ENCODE measurements around the gene BICRA. TPM values are rescaled to one million over a fixed set of nuclear protein-coding genes. Genes with fewer than 3 reads are reported as not detected.

The BICRA gene
- total RNA-seq, 4 donors from 2014 or later: 8.4 to 35.2 (median 28.7) TPM

GRCh38 chr19:47676811-47677210, 67.9 kb downstream of the BICRA start:
- DNase-seq (no peak), ATAC-seq (no peak)
- Histone ChIP-seq H3K4me3 (no peak overlapping the region), H3K4me1 (peaks cover 0 to 4% of the 10 kb centered on the region in 2 donors), H3K27me3 (no peaks in the 10 kb centered on the region), H3K9me3 (no peaks in the 10 kb centered on the region), H3K27ac (peak overlapping the region; percentile 79 to 85 (median 80)), H3K36me3 (peaks cover 0 to 39% of the 10 kb centered on the region in 2 donors)
- in situ Hi-C loops (cut with MboI; ENCODE audit: low sequenced_read_pairs in 4 of 4): no loop called here
- intact Hi-C loops (cut with DNase I; ENCODE audit: low total_unique reads): loop anchor here (10.0 kb wide), 1 partner anchor 702 kb away; no protein-coding TSS in a partner anchor
- TF ChIP-seq CTCF (IDR thresholded peaks at IDR 0.05 in 4 of 5, conservative IDR thresholded peaks at IDR 0.05 in 1 of 5): no peak

GRCh38 chr19:47679251-47679900, 70.4 kb downstream of the BICRA start:
- no peak overlapping the region for H3K4me3 ChIP-seq
- no peak for ATAC-seq
- in situ Hi-C loops (cut with MboI; ENCODE audit: low sequenced_read_pairs in 4 of 4): no loop called here
- peaks cover 0 to 8% of the 10 kb centered on the region in 2 donors for H3K4me1 ChIP-seq
- no peaks in the 10 kb centered on the region for H3K27me3 ChIP-seq
- intact Hi-C loops (cut with DNase I; ENCODE audit: low total_unique reads): loop anchor here (10.0 kb wide), 1 partner anchor 705 kb away; no protein-coding TSS in a partner anchor
- peaks cover 0 to 36% of the 10 kb centered on the region in 2 donors for H3K36me3 ChIP-seq
- H3K9me3 ChIP-seq: no peaks in the 10 kb centered on the region
- no peak for TF ChIP-seq POLR2A (IDR thresholded peaks at IDR 0.05)
- no peak for TF ChIP-seq CTCF (IDR thresholded peaks at IDR 0.05 in 4 of 5, conservative IDR thresholded peaks at IDR 0.05 in 1 of 5)
- H3K27ac ChIP-seq: peak overlapping the region; percentile 79 to 85 (median 80)
- no peak for DNase-seq

- intact Hi-C loops (cut with DNase I; ENCODE audit: low total_unique reads): loop anchor here (10.0 kb wide), 1 partner anchor 705 kb away; no protein-coding TSS in a partner anchor
- H3K27me3 ChIP-seq: no peaks in the 10 kb centered on the region
- no peak for TF ChIP-seq POLR2A (IDR thresholded peaks at IDR 0.05)
- TF ChIP-seq CTCF (IDR thresholded peaks at IDR 0.05 in 4 of 5, conservative IDR thresholded peaks at IDR 0.05 in 1 of 5): no peak
- peaks cover 0 to 8% of the 10 kb centered on the region in 2 donors for H3K4me1 ChIP-seq
- no peaks in the 10 kb centered on the region for H3K9me3 ChIP-seq
- ATAC-seq (no peak), DNase-seq (no peak)
- H3K36me3 ChIP-seq: peaks cover 0 to 29% of the 10 kb centered on the region in 2 donors
- H3K27ac ChIP-seq: peak overlapping the region in 2 of 4 donors; percentile 81 to 85
- in situ Hi-C loops (cut with MboI; ENCODE audit: low sequenced_read_pairs in 4 of 4): no loop called here
- H3K4me3 ChIP-seq: no peak overlapping the region
These were observed 71.3 kb downstream of the BICRA start for GRCh38 chr19:47679922-47680857.

DNA sequence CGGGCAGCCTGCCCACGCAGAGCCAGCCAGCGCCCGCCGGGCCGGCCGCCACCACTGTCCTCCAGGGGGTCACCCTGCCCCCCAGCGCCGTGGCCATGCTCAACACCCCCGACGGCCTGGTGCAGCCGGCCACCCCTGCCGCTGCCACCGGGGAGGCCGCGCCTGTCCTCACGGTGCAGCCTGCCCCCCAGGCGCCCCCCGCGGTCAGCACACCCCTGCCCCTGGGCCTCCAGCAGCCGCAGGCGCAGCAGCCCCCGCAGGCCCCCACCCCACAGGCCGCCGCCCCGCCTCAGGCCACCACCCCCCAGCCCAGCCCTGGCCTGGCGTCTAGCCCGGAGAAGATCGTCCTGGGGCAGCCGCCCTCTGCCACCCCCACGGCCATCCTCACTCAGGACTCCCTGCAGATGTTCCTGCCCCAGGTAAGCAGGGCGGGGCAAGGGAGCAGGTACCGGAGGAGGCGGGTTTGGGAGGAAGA, 72.0 kb downstream of the BICRA start:
- DNase-seq (no peak), ATAC-seq (no peak)
- TF ChIP-seq CTCF (IDR thresholded peaks at IDR 0.05 in 4 of 5, conservative IDR thresholded peaks at IDR 0.05 in 1 of 5) (no peak), POLR2A (IDR thresholded peaks at IDR 0.05) (no peak)
- Histone ChIP-seq H3K4me3 (no peak overlapping the region), H3K27me3 (no peaks in the 10 kb centered on the region), H3K36me3 (peaks cover 0 to 29% of the 10 kb centered on the region in 2 donors), H3K4me1 (peaks cover 0 to 8% of the 10 kb centered on the region in 2 donors), H3K9me3 (no peaks in the 10 kb centered on the region), H3K27ac (peak overlapping the region in 3 of 4 donors; percentile 3 to 31 (median 4))
- in situ Hi-C loops (cut with MboI; ENCODE audit: low sequenced_read_pairs in 4 of 4): no loop called here
- intact Hi-C loops (cut with DNase I; ENCODE audit: low total_unique reads): no loop called here

Data from gastrocnemius medialis (tissue), 4 donors.